Liver (tissue), 3 donors: ENCODE measurements around the gene RALGDS.

Experiments used
- CTCF ChIP-seq: fragments of 150-350 bp; IDR thresholded peaks from 2 replicates; pipeline ENCODE4 v1.5.1; 2017; ENCODE audit warnings: improper control_type of control experiment, low read depth, low read length; ENCODE audit not compliant: missing input control
- EGR1 ChIP-seq, 2 donors: IDR thresholded peaks; 2 replicates each; pipeline ENCODE4 v1.6.1; 2016 to 2018; ENCODE audit warnings: antibody characterized with exemption in 2 of 2, low read depth in 2 of 2
- GABPA ChIP-seq, 2 donors: IDR thresholded peaks in 1 of 2; conservative IDR thresholded peaks in 1 of 2; 2 replicates each; pipeline ENCODE4 v1.6.1; 2016; ENCODE audit warnings: antibody characterized with exemption in 2 of 2, mild to moderate bottlenecking in 1 of 2, moderate library complexity in 1 of 2
- HNF4A ChIP-seq, 2 donors: conservative IDR thresholded peaks; 2 replicates each; pipeline ENCODE4 v1.6.1; 2016; ENCODE audit warnings: antibody characterized with exemption in 2 of 2, mild to moderate bottlenecking in 2 of 2
- YY1 ChIP-seq: IDR thresholded peaks from 2 replicates; pipeline ENCODE4 v1.6.1; 2016; ENCODE audit warnings: antibody characterized with exemption, mild to moderate bottlenecking
- TF ChIP-seq, protein P1 (sequence below): IDR thresholded peaks from 2 replicates; pipeline ENCODE4 v1.6.1; 2016; ENCODE audit warnings: antibody characterized with exemption
- TF ChIP-seq, protein P2 (sequence below): IDR thresholded peaks from 2 replicates; pipeline ENCODE4 v1.6.1; 2016; ENCODE audit warnings: antibody characterized with exemption, mild to moderate bottlenecking
- donor health status: healthy.
- donor health status: healthy.

GRCh38 chr9:133151041-133151440, 30.0 kb upstream of the RALGDS start:
- TF ChIP-seq YY1 (no peak), CTCF (no peak), EGR1 (IDR thresholded peaks at IDR 0.05; ENCODE audit: low read depth in 2 of 2) (no peak), GABPA (IDR thresholded peaks at IDR 0.05 in 1 of 2, conservative IDR thresholded peaks at IDR 0.05 in 1 of 2) (no peak), HNF4A (conservative IDR thresholded peaks at IDR 0.05) (no peak)
- TF ChIP-seq, protein P1, sequence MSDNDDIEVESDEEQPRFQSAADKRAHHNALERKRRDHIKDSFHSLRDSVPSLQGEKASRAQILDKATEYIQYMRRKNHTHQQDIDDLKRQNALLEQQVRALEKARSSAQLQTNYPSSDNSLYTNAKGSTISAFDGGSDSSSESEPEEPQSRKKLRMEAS = no peak
- TF ChIP-seq, protein P2, sequence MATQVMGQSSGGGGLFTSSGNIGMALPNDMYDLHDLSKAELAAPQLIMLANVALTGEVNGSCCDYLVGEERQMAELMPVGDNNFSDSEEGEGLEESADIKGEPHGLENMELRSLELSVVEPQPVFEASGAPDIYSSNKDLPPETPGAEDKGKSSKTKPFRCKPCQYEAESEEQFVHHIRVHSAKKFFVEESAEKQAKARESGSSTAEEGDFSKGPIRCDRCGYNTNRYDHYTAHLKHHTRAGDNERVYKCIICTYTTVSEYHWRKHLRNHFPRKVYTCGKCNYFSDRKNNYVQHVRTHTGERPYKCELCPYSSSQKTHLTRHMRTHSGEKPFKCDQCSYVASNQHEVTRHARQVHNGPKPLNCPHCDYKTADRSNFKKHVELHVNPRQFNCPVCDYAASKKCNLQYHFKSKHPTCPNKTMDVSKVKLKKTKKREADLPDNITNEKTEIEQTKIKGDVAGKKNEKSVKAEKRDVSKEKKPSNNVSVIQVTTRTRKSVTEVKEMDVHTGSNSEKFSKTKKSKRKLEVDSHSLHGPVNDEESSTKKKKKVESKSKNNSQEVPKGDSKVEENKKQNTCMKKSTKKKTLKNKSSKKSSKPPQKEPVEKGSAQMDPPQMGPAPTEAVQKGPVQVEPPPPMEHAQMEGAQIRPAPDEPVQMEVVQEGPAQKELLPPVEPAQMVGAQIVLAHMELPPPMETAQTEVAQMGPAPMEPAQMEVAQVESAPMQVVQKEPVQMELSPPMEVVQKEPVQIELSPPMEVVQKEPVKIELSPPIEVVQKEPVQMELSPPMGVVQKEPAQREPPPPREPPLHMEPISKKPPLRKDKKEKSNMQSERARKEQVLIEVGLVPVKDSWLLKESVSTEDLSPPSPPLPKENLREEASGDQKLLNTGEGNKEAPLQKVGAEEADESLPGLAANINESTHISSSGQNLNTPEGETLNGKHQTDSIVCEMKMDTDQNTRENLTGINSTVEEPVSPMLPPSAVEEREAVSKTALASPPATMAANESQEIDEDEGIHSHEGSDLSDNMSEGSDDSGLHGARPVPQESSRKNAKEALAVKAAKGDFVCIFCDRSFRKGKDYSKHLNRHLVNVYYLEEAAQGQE = no peak
